Brain pericyte (primary cell): Measurements from ENCODE around the gene IFT27.
"Not testable (repeated sequence)": the region's sequence is repeated elsewhere in the genome, so short reads cannot be mapped to it uniquely, and the experiment has no call there.

ENCODE experiments used
- DNase-seq: peaks from one replicate; pipeline ENCODE4 v3.0.0-alpha.2; 2012; ENCODE audit warnings: low read depth, low spot score

IFT27 gene

GRCh38 chr22:36744413-36744765 lies 31.5 kb downstream of the IFT27 start:
- DNase-seq, result no peak

- no peak for DNase-seq
Observed at GRCh38 chr22:36743591-36744412, 32.1 kb downstream of the IFT27 start.

- no peak for DNase-seq
Observed at GRCh38 chr22:36743011-36743410, 32.9 kb downstream of the IFT27 start.

- no peak for DNase-seq
Observed at GRCh38 chr22:36741968-36742367, 34.0 kb downstream of the IFT27 start.

- no peak for DNase-seq
Observed at GRCh38 chr22:36741204-36741793, 34.6 kb downstream of the IFT27 start.

GRCh38 chr22:36740716-36741115 lies 35.2 kb downstream of the IFT27 start:
- DNase-seq, result no peak

GRCh38 chr22:36739185-36739584 lies 36.7 kb downstream of the IFT27 start:
- DNase-seq, result no peak

GRCh38 chr22:36738416-36739020 lies 37.4 kb downstream of the IFT27 start:
- no peak for DNase-seq

GRCh38 chr22:36737776-36738175 lies 38.1 kb downstream of the IFT27 start:
- no peak for DNase-seq

GRCh38 chr22:36736701-36737320 lies 39.1 kb downstream of the IFT27 start:
- DNase-seq, result no peak

GRCh38 chr22:36734171-36735058 lies 41.5 kb downstream of the IFT27 start:
- DNase-seq, result no peak

GRCh38 chr22:36733271-36733670 lies 42.6 kb downstream of the IFT27 start:
- DNase-seq, result no peak

- DNase-seq, result no peak
Observed at GRCh38 chr22:36732609-36733008, 43.3 kb downstream of the IFT27 start.

GRCh38 chr22:36731916-36732315 lies 44.0 kb downstream of the IFT27 start:
- no peak for DNase-seq

- DNase-seq, result not testable (repeated sequence)
Observed at GRCh38 chr22:36731321-36731720, 44.6 kb downstream of the IFT27 start.

GRCh38 chr22:36730176-36730858 lies 45.6 kb downstream of the IFT27 start:
- no peak for DNase-seq

- no peak for DNase-seq
Observed at GRCh38 chr22:36729321-36729720, 46.6 kb downstream of the IFT27 start.

GRCh38 chr22:36728505-36728904 lies 47.4 kb downstream of the IFT27 start:
- no peak for DNase-seq

GRCh38 chr22:36727927-36728488 lies 47.9 kb downstream of the IFT27 start:
- no peak for DNase-seq

- no peak for DNase-seq
Observed at GRCh38 chr22:36727110-36727509, 48.8 kb downstream of the IFT27 start.

- DNase-seq, result no peak
Observed at GRCh38 chr22:36726007-36726380, 49.9 kb downstream of the IFT27 start.
